IPS-11a (cell line): Measurements from ENCODE around the gene JAKMIP2.
"Not testable (repeated sequence)": the region's sequence is repeated elsewhere in the genome, so short reads cannot be mapped to it uniquely, and the experiment has no call there.

Experiments used
- H3K4me3 ChIP-seq: one replicate; pipeline ENCODE4 v1.5.1; 2013; ENCODE audit warnings: low read depth, low read length, control low read depth

The JAKMIP2 gene

DNA sequence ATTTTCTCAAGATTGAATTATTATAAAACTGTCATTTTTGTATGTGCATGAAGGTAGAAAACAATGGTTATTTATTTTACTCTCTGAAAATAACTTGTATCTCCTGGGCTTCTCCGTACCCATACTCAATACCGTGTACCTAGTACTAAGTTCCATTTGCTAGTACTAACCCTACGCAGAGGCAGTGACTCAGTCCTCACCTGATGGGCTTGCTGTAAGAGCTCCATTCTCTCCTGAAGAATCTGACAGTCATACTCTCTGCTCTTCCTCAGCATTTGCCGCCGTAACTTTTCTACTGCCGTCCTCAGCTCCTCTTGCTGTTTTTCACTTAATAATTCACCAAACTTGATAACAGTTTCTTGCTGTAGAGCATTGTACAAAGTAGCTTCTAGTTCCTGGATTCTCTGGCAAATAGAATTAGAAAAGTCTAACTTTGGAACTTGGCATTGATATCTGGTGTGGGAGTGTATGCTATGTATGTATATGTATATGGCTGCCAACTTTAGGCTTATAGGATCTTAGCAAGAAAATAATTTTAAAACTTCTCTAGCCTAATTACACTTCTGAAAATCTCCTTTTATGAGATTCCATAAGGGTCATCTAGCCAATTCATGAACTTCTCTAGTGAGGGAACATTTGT lies 164.7 kb downstream of the JAKMIP2 start:
- H3K4me3 ChIP-seq, result no peak overlapping the region

- no peak overlapping the region for H3K4me3 ChIP-seq
Observed at GRCh38 chr5:147617191-147617606, 165.3 kb downstream of the JAKMIP2 start.

- H3K4me3 ChIP-seq, result no peak overlapping the region
Observed at GRCh38 chr5:147616421-147616820, 166.1 kb downstream of the JAKMIP2 start.

- no peak overlapping the region for H3K4me3 ChIP-seq
Observed at GRCh38 chr5:147613359-147613758, 169.2 kb downstream of the JAKMIP2 start.

GRCh38 chr5:147611483-147611882 lies 171.0 kb downstream of the JAKMIP2 start:
- H3K4me3 ChIP-seq, result no peak overlapping the region

DNA sequence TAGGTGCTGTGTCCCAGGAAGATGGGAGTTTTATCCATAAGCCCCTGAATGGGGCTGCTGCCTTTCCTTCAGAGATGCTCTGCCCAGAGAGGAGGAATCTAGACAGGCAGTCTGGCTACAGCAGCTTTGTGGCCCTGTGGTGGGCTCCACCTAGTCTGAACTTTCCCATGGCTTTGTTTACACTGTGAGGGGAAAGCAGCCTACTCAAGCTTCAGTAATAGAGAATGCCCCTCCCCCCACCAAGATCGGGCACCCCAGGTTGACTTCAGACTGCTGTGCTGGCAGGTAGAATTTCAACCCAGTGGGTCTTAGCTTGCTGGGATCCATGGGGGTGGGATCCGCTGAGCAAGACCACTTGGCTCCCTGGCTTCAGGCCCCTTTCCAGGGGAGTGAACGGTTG lies 171.7 kb downstream of the JAKMIP2 start:
- H3K4me3 ChIP-seq, result no peak overlapping the region

- no peak overlapping the region for H3K4me3 ChIP-seq
Observed at GRCh38 chr5:147601652-147602051, 180.9 kb downstream of the JAKMIP2 start.

DNA sequence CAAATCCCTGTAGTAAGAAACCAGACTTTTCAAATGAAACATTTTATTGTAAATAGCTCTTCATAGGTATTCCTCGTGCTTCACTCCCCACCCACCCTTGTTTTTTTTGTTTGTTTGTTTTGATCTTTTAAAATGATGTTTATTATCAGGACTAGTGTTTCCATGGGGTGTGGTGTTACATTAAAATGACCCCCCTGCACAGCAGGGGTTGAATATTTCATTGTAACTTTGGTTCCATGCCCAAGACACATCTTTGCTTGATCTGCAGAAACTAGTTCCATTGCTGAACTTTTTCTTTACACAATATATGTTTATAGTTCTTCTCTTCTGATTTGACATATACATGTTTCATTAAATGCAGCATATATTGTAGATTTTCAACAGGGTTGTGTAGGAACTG lies 191.4 kb downstream of the JAKMIP2 start:
- no peak overlapping the region for H3K4me3 ChIP-seq

DNA sequence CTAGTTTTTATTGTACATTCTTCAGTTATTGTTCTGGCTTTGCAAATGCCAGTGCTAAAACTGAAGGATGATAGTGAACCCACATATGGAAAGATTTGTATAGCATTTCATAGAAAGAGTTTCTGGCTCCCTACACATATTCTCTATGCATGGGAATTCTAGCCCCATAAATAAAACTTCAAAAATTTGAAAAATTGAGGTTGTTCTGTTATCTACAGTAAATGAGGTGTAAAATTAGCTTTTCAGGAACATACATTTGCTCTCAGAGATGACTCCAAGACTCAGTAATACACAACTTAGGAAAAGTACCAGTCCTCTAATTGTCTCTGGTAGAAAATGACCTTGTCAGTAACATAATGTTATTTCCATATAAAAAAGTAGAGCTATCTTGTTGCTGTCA lies 192.4 kb downstream of the JAKMIP2 start:
- no peak overlapping the region for H3K4me3 ChIP-seq

DNA sequence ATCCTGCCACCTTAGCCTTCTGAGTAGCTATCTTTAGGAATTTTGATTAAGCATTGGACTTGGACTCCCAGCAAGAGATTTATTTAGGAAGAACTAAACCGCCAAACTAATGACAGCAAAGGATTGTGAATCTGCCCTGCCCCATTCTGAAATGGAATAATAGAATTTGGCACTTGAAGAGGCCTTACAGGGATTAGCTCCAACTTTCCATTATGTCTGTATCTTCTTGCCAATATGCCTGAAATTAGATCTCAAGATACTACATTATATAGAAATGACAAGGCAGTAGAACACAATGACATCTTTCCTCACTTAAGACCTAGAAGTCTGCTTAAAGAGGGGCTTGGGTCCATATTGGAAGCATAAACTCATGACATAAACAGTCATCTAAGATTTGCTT lies 195.7 kb downstream of the JAKMIP2 start:
- H3K4me3 ChIP-seq, result no peak overlapping the region

- no peak overlapping the region for H3K4me3 ChIP-seq
Observed at GRCh38 chr5:147586221-147586620, 196.3 kb downstream of the JAKMIP2 start.

DNA sequence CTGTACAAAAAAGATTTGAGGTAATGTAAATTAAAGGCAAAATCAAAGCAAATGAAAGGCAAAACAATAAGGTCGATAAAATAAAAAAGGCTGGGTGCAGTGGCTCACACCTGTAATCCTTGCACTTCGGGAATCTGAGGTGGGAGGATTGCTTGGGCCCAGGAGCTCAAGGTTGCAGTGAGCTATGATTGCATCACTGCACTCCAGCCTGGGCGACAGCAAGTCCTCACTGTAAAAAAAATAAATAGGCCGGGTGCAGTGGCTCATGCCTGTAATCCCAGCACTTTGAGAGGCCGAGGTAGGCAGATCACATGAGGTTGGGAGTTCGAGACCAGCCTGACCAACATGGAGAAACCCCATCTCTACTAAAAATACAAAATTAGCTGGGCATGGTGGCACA lies 200.3 kb downstream of the JAKMIP2 start:
- not testable (repeated sequence) for H3K4me3 ChIP-seq

DNA sequence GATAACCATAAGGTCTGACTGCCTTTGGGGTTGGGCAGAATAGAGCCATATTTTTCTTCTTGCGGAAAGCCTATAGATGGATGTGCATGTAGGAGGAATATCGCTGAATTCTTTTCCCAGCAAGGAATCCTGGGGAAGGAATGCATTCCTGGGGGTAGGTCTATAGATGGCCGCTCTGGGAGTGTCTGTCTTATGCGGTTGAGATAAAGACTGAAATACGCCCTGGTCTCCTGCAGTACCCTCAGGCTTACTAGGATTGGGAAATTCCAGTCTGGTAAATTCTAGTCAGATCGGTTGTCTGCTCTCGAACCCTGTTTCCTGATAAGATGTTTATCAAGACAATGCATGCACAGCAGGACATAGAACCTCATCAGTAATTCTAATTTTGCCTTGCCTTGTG lies 202.1 kb downstream of the JAKMIP2 start:
- H3K4me3 ChIP-seq, result not testable (repeated sequence)

GRCh38 chr5:147578228-147579024 lies 204.1 kb downstream of the JAKMIP2 start:
- H3K4me3 ChIP-seq, result no peak overlapping the region

- no peak overlapping the region for H3K4me3 ChIP-seq
Observed at GRCh38 chr5:147576646-147577535, 205.6 kb downstream of the JAKMIP2 start.

GRCh38 chr5:147575598-147575997 lies 206.9 kb downstream of the JAKMIP2 start:
- no peak overlapping the region for H3K4me3 ChIP-seq

DNA sequence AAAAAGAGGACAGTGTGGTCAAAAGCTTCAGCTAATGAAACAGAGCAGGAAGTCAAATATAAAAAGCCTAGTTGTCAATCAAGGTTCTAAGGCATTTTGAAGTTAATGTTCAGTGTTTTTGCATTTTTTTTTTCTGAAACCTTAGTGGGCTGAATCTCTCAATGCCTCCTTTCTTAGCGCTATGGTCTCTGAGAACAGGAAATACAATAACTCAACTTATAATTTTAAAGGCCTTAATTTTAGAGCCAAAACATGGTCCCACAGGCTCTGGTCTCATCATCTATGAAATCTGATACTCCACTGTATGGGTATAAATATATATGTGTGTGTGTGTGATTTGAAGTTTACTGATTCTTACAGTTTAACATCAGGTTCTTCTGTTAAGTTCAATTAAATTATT lies 209.3 kb downstream of the JAKMIP2 start:
- no peak overlapping the region for H3K4me3 ChIP-seq

DNA sequence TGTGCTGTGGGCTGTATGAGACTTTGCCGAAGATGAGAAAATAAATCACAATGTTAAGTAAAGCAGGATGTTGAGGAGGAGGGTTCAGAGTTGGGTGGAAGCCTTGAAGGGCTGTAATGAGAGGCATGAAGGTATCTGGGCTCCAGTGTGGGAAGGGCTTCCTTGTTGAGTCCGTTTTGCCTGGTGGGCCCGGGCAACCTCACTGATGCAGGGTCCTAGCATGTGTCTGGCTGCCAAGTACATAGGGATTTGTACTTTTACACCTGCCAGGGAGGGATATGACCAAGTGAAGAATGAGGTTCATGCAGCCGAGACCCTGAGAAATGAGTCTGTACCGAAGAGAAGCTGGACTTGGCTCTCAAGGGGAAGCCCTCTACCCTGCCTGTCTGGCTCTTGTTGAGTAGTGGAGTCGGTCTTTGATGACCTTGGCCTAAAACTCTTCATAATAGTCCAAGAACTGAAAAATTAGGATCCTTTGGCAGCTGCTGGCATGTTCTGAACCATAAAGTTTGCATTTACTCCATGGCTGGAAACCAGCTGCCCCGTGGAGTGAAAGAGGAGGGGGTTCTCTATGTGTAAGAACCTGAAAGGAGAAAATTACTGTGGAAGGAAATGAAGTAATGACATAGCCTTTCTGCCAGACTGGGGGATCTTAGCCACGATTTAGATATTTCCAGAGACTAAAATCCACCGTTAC lies 213.7 kb downstream of the JAKMIP2 start:
- no peak overlapping the region for H3K4me3 ChIP-seq

- no peak overlapping the region for H3K4me3 ChIP-seq
Observed at GRCh38 chr5:147567917-147568598, 214.5 kb downstream of the JAKMIP2 start.

GRCh38 chr5:147565524-147565923 lies 217.0 kb downstream of the JAKMIP2 start:
- no peak overlapping the region for H3K4me3 ChIP-seq
